Hepatocyte (in vitro differentiated cells): ENCODE results near the gene FAM81A. TPM values are rescaled to one million over a fixed set of nuclear protein-coding genes. Genes with fewer than 3 reads are reported as not detected.

Source experiments
- DNase-seq: peaks from one replicate; pipeline ENCODE4 v3.0.0-alpha.2; 2016; ENCODE audit warnings: low spot score
- H2AFZ ChIP-seq: fragments of 200-600 bp; sonication (generic); 2 replicates; pipeline ENCODE4 v1.6.0; 2016; ENCODE audit warnings: antibody characterized with exemption, mild to moderate bottlenecking
- H3K27ac ChIP-seq: fragments of 200-600 bp; sonication (generic); 2 replicates; pipeline ENCODE4 v1.5.1; 2016; ENCODE audit warnings: mild to moderate bottlenecking
- H3K27me3 ChIP-seq: fragments of 200-600 bp; sonication (generic); 2 replicates; pipeline ENCODE4 v1.6.1; 2016
- H3K36me3 ChIP-seq: fragments of 200-600 bp; sonication (generic); replicated peaks from 2 replicates; pipeline ENCODE4 v1.5.1; 2016; ENCODE audit warnings: low read depth; ENCODE audit not compliant: insufficient read depth
- H3K4me1 ChIP-seq: fragments of 200-600 bp; sonication (generic); 2 replicates; pipeline ENCODE4 v1.5.1; 2016; ENCODE audit warnings: mild to moderate bottlenecking, moderate library complexity; ENCODE audit not compliant: insufficient read depth
- H3K4me2 ChIP-seq: fragments of 200-600 bp; sonication (generic); 2 replicates; pipeline ENCODE4 v1.6.0; 2016
- H3K4me3 ChIP-seq: fragments of 200-600 bp; sonication (generic); 2 replicates; pipeline ENCODE4 v1.5.1; 2016; ENCODE audit warnings: mild to moderate bottlenecking
- H3K79me2 ChIP-seq: fragments of 200-600 bp; sonication (generic); 2 replicates; pipeline ENCODE4 v1.6.0; 2017; ENCODE audit warnings: mild to moderate bottlenecking
- H3K9me2 ChIP-seq: fragments of 200-600 bp; sonication (generic); replicated peaks from 2 replicates; pipeline ENCODE4 v1.6.0; 2017; ENCODE audit warnings: mild to moderate bottlenecking; ENCODE audit not compliant: insufficient read depth
- H3K9me3 ChIP-seq: fragments of 200-600 bp; sonication (generic); 2 replicates; pipeline ENCODE4 v1.5.1; 2016; ENCODE audit warnings: low read depth, mild to moderate bottlenecking
- H4K20me1 ChIP-seq: fragments of 200-600 bp; sonication (generic); 2 replicates; pipeline ENCODE4 v1.6.0; 2016; ENCODE audit warnings: mild to moderate bottlenecking; ENCODE audit not compliant: insufficient read depth, poor library complexity, severe bottlenecking
- CTCF ChIP-seq: fragments of 200-600 bp; sonication (generic); IDR thresholded peaks from 2 replicates; pipeline ENCODE4 v1.5.1; 2016; ENCODE audit warnings: antibody characterized with exemption, mild to moderate bottlenecking; ENCODE audit not compliant: poor library complexity
- EZH2 ChIP-seq: fragments of 200-600 bp; sonication (generic); IDR thresholded peaks from 2 replicates; pipeline ENCODE4 v1.6.1; 2016; ENCODE audit warnings: antibody characterized with exemption, mild to moderate bottlenecking, borderline replicate concordance
- EZH2phosphoT487 ChIP-seq: fragments of 200-600 bp; sonication (generic); IDR thresholded peaks from one replicate; pipeline ENCODE4 v1.6.1; 2018; ENCODE audit warnings: antibody characterized with exemption, mild to moderate bottlenecking, low read depth, moderate library complexity; ENCODE audit not compliant: unreplicated experiment, severe bottlenecking
- WGBS: methylation state at CpG from one replicate; pipeline ENCODE4 v1.1.6; 2016; ENCODE audit warnings: low lambda C conversion rate; ENCODE audit errors: missing lambda C conversion rate; 5-methylcytosine and 5-hydroxymethylcytosine counted together
- polyA plus RNA-seq: library from polyadenylated mRNA; unstranded; fragments of >200 nt; fragmentation: Nextera tagmentation; extraction: Ambion mirVana; gene quantifications from 2 replicates; pipeline ENCODE4 v1.2.1, GENCODE V29; 2016
- total RNA-seq: library from RNA; depleted of rRNA; stranded (reverse); fragments of >200 nt; gene quantifications from 2 replicates; pipeline ENCODE4 v1.2.3, GENCODE V29; 2014

FAM81A gene
- total and polyA plus RNA-seq, 2 experiments from 2014 or later, result 0.47 to 0.85 TPM

GRCh38 chr15:59447367-59447766 is 9.4 kb downstream of the FAM81A start:
- Histone ChIP-seq H3K4me3 (no peak overlapping the region), H3K27me3 (no peaks in the 10 kb centered on the region), H4K20me1 (no peaks in the 10 kb centered on the region), H3K79me2 (no peaks in the 10 kb centered on the region), H3K4me2 (no peak overlapping the region), H3K36me3 (no peaks in the 10 kb centered on the region), H3K27ac (no peak overlapping the region), H2AFZ (no peak overlapping the region), H3K4me1 (no peaks in the 10 kb centered on the region), H3K9me3 (no peaks in the 10 kb centered on the region), H3K9me2 (no peaks in the 10 kb centered on the region)
- WGBS, result 100% methylated on average over 1 of the region's 1 CpG
- no peak for DNase-seq
- TF ChIP-seq EZH2phosphoT487 (no peak), EZH2 (no peak), CTCF (no peak)

- H3K27me3 ChIP-seq, result no peaks in the 10 kb centered on the region
- no peak overlapping the region for H2AFZ ChIP-seq
- no peaks in the 10 kb centered on the region for H3K4me1 ChIP-seq
- no peaks in the 10 kb centered on the region for H3K9me3 ChIP-seq
- H3K79me2 ChIP-seq, result no peaks in the 10 kb centered on the region
- H4K20me1 ChIP-seq, result no peaks in the 10 kb centered on the region
- H3K36me3 ChIP-seq, result no peaks in the 10 kb centered on the region
- H3K4me2 ChIP-seq, result no peak overlapping the region
- no peak overlapping the region for H3K4me3 ChIP-seq
- no peak overlapping the region for H3K27ac ChIP-seq
- no peaks in the 10 kb centered on the region for H3K9me2 ChIP-seq
- no peak for TF ChIP-seq EZH2phosphoT487
- no peak for TF ChIP-seq EZH2
- TF ChIP-seq CTCF, result no peak
- DNase-seq, result no peak
Measured at GRCh38 chr15:59448871-59449270, 10.9 kb downstream of the FAM81A start.

- TF ChIP-seq CTCF (no peak), EZH2 (no peak), EZH2phosphoT487 (no peak)
- no peaks in the 10 kb centered on the region for H3K79me2 ChIP-seq
- H3K9me2 ChIP-seq, result no peaks in the 10 kb centered on the region
- H3K27me3 ChIP-seq, result no peaks in the 10 kb centered on the region
- WGBS, result 88% methylated on average over 2 of the region's 2 CpGs
- no peak overlapping the region for H3K4me3 ChIP-seq
- H3K27ac ChIP-seq, result no peak overlapping the region
- no peak overlapping the region for H2AFZ ChIP-seq
- H3K4me1 ChIP-seq, result peaks cover 6% of the 10 kb centered on the region
- H3K4me2 ChIP-seq, result no peak overlapping the region
- no peaks in the 10 kb centered on the region for H4K20me1 ChIP-seq
- H3K36me3 ChIP-seq, result no peaks in the 10 kb centered on the region
- no peaks in the 10 kb centered on the region for H3K9me3 ChIP-seq
- DNase-seq, result no peak
Measured at GRCh38 chr15:59453474-59454215, 15.7 kb downstream of the FAM81A start.
